Activated CD4-positive, alpha-beta T cell treated with anti-CD3 and anti-CD28 coated beads, Interleukin-2, amount 50 U/mL, for 48 hours (primary cell): ENCODE data around the gene GRIA2.

ENCODE experiments used
- DNase-seq, 2 experiments: peaks; one replicate each; pipeline ENCODE4 v3.0.0-alpha.2; 2020

GRIA2 gene

GRCh38 chr4:157270108-157270507, 49.6 kb downstream of the GRIA2 start:
- no peak for DNase-seq

- DNase-seq = no peak
These were observed 50.0 kb downstream of the GRIA2 start for GRCh38 chr4:157270552-157270951.

- no peak for DNase-seq
These were observed 50.8 kb downstream of the GRIA2 start for GRCh38 chr4:157271166-157271869.

DNA sequence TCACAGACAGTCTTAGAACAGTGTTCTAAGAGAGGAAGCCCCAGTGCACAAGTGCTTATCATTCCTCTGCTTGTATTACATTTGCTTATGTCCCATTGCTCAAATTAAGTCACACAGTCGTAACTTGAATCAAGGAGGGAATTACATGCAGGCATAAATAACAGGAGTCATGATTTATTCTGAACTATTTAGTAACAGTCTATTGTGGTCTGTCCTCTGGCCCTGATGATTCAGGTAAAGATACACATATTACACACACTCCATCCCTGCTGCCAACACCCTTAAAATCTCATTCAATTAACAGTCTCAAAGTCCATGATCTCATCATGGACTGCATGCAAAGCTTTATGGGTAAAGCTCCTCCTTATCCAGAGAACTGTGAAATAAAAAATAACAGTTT, 60.1 kb downstream of the GRIA2 start:
- no peak for DNase-seq

DNA sequence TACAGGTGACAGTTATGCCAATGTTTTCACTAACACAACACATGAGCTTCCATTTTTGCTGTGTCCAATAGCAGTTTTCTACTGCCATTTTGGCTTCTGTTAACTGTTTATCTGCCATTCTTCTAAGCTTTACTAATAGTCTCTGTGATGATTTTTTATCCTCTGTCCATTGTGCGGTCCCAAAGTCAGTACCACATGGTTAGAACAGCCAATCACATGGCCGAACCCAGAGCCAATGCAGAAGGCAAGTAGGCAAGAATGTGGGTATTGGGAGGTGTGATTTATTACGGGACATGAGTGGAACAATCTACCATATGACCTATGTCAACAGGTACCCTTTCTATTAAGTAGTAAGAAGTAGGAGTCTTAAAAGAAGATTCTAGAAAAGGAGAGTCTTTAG, 61.5 kb downstream of the GRIA2 start:
- DNase-seq = no peak

- DNase-seq = no peak
These were observed 66.9 kb downstream of the GRIA2 start for GRCh38 chr4:157287445-157287844.

GRCh38 chr4:157290622-157291021, 70.1 kb downstream of the GRIA2 start:
- DNase-seq = no peak

DNA sequence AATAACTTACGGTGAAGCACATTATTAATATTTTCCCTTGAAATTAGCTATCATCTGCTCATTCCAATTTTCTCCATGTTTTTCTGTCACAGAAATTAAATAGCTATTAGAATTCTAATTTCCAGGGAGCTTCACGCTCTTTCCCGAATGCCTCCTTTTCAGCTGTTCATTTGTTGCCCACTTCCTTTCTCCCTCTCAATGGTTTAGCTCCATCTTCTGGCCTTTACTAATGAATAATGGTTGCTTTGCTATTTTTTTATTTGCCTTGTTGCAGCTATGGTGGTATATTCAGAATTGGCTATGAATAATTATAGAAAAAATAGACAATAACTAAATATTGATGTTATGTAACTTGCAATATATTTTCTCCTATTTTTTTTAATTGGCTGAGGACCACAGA, 70.5 kb downstream of the GRIA2 start:
- no peak for DNase-seq

DNA sequence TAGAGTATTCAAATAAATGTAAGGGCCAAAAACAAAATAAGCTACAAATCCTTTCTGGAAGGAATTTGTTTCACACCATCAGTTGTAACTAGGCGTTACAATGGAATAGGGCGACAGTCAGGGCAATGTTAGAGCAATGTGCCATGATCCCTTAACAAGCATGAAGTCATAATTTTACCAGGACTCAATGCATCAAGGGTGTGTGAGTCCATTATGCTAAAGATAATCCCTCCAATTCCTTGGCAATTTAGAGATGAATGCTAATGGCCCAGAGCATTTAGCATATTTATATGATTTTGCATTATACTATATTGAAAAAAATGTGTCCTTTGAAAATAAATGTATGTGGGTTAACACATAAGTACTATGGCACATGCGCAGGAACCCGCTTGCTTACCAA, 73.1 kb downstream of the GRIA2 start:
- no peak for DNase-seq

DNA sequence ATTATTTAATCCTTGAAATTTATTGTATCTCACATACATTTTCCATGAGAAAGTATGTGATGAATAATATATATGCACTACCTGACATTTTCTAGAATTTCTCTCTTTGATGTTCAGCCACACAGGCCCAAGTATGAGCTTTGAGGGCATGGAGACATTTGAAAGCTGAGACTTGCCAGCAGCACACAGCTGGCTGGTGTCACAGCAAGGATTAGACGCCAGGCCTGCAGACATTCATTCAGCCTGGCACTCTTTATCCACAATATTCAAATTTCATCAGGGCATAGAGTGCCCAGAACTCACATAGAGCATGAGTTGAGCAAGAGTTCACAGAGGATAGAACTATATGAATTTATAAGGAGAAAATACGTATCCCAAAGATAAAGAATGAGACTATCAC, 74.0 kb downstream of the GRIA2 start:
- DNase-seq = no peak

- DNase-seq = no peak
These were observed 80.2 kb downstream of the GRIA2 start for GRCh38 chr4:157300701-157301100.

DNA sequence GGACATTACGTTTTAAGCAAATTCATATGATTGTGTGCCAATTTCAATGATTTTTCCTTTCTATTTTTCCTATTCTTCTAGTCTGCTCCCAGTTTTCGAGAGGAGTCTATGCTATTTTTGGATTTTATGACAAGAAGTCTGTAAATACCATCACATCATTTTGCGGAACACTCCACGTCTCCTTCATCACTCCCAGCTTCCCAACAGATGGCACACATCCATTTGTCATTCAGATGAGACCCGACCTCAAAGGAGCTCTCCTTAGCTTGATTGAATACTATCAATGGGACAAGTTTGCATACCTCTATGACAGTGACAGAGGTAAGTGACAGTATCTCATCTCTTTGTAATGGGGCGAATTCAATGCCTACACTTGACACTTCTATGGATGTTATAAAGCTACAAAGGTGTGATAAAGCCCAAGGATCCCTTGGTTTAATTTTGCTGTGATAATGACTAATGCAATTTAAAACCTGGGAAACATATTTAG, 83.0 kb downstream of the GRIA2 start:
- DNase-seq = no peak

- DNase-seq = no peak
These were observed 84.2 kb downstream of the GRIA2 start for GRCh38 chr4:157304769-157305168.

DNA sequence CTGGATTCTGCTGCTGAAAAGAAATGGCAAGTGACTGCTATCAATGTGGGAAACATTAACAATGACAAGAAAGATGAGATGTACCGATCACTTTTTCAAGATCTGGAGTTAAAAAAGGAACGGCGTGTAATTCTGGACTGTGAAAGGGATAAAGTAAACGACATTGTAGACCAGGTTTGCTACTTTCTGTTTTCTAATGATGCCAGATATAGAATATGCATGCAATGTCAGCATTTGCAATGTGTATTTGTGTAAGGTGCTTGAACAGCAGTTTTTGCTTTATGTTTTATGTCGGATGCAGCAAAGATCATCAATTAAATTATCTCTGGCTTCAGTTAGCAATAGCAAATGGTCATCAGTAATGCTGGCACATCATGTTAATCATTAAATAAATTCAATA, 92.2 kb downstream of the GRIA2 start:
- no peak for DNase-seq

- DNase-seq = no peak
These were observed 94.4 kb downstream of the GRIA2 start for GRCh38 chr4:157314906-157315305.

GRCh38 chr4:157315968-157316367, 95.4 kb downstream of the GRIA2 start:
- DNase-seq = no peak

DNA sequence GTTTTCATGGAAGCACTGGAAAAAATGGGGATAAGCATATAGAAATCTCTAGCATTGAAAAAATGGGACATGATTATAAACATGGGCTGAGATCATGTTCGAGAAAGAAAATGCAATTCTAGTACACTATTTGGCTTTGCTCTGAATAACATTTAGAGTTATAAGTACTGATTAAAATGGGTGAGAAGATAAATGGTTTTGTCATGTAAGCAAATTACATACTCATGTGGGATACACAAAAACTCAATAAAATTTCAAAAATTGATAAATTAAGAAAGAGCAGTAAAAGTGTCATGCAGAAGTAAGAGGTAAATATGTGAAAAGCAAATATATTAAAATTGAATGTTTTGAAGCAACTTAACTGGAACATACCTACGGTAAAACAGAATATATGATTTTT, 99.6 kb downstream of the GRIA2 start:
- DNase-seq = no peak

GRCh38 chr4:157327666-157328065, 107.1 kb downstream of the GRIA2 start:
- no peak for DNase-seq

GRCh38 chr4:157357887-157358286, 137.4 kb downstream of the GRIA2 start:
- DNase-seq = no peak

DNA sequence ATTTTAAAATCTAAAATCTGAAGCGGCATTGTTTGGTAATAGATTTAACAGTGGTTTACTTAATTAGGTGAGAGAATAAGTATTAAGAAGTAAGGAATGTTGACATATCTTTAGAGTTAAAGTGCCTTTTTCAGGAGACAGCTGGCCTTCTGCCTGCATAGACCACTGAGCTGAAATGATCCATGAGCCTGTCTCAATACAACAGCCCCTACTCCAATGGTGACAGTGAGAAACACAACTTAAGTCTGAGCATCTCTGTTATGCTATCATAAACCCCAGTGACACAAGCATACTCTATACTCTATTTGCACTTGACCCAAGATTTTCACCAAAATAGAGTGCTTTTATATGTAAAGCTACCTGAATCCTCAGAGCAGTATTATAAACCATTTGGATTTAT, 137.9 kb downstream of the GRIA2 start:
- no peak for DNase-seq

DNA sequence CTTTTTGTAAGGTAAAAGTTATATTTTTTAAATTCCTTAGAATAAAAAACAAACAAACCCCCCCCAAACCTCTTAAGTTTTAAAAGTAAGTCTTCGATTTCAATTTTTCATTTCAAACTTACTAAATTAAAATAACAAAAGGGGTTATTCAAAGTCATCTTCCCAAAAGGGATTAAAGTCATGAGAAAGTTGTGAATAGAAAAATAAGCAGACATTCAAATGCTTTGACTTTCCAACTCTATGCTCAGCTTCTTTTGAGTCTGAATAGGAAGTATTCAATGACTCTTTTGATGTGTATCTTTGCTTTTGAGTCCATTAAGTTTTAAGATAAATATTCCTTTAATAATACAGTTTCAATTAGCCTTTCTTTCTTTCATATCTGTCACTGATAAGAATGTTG, 138.3 kb downstream of the GRIA2 start:
- DNase-seq = no peak

- no peak for DNase-seq
These were observed 142.8 kb downstream of the GRIA2 start for GRCh38 chr4:157363360-157363759.

- no peak for DNase-seq
These were observed 151.6 kb downstream of the GRIA2 start for GRCh38 chr4:157372154-157372553.

GRCh38 chr4:157372567-157372966, 152.0 kb downstream of the GRIA2 start:
- DNase-seq = no peak

GRCh38 chr4:157389741-157390140, 169.2 kb downstream of the GRIA2 start:
- no peak for DNase-seq
